NCI-H2107 treated with DMSO at 0.1 percent for 48 hours (cell line): Measurements from ENCODE around the gene TMEM117.
"Not testable (repeated sequence)": the region's sequence is repeated elsewhere in the genome, so short reads cannot be mapped to it uniquely, and the experiment has no call there.

ENCODE experiments used
- DNase-seq: peaks from one replicate; lab custom pipeline; 2025; ENCODE audit not compliant: unreplicated experiment; lab: John Stamatoyannopoulos, UW

TMEM117 gene

GRCh38 chr12:44193281-44193680, 357.4 kb downstream of the TMEM117 start:
- DNase-seq, result no peak

- not testable (repeated sequence) for DNase-seq
Measured at GRCh38 chr12:44195719-44196118, 359.8 kb downstream of the TMEM117 start.

- DNase-seq, result no peak
Measured at GRCh38 chr12:44206045-44206444, 370.2 kb downstream of the TMEM117 start.

GRCh38 chr12:44217146-44217883, 381.4 kb downstream of the TMEM117 start:
- no peak for DNase-seq

- DNase-seq, result no peak
Measured at GRCh38 chr12:44223736-44224135, 387.9 kb downstream of the TMEM117 start.

GRCh38 chr12:44224399-44225148, 388.7 kb downstream of the TMEM117 start:
- DNase-seq, result no peak

- no peak for DNase-seq
Measured at GRCh38 chr12:44225149-44225510, 389.2 kb downstream of the TMEM117 start.

GRCh38 chr12:44227616-44228015, 391.7 kb downstream of the TMEM117 start:
- no peak for DNase-seq

- no peak for DNase-seq
Measured at GRCh38 chr12:44229846-44230245, 394.0 kb downstream of the TMEM117 start.

GRCh38 chr12:44235674-44236073, 399.8 kb downstream of the TMEM117 start:
- no peak for DNase-seq

- no peak for DNase-seq
Measured at GRCh38 chr12:44240186-44240585, 404.3 kb downstream of the TMEM117 start.

- no peak for DNase-seq
Measured at GRCh38 chr12:44245932-44246331, 410.1 kb downstream of the TMEM117 start.

GRCh38 chr12:44246482-44247105, 410.7 kb downstream of the TMEM117 start:
- DNase-seq, result no peak

- DNase-seq, result no peak
Measured at GRCh38 chr12:44247588-44247987, 411.7 kb downstream of the TMEM117 start.

- DNase-seq, result no peak
Measured at GRCh38 chr12:44248436-44248835, 412.6 kb downstream of the TMEM117 start.

GRCh38 chr12:44250440-44250839, 414.6 kb downstream of the TMEM117 start:
- DNase-seq, result not testable (repeated sequence)

- DNase-seq, result no peak
Measured at GRCh38 chr12:44253338-44253856, 417.5 kb downstream of the TMEM117 start.

GRCh38 chr12:44258246-44258645, 422.4 kb downstream of the TMEM117 start:
- DNase-seq, result no peak

GRCh38 chr12:44259890-44260289, 424.0 kb downstream of the TMEM117 start:
- no peak for DNase-seq

- DNase-seq, result no peak
Measured at GRCh38 chr12:44260581-44260980, 424.7 kb downstream of the TMEM117 start.

- DNase-seq, result no peak
Measured at GRCh38 chr12:44285321-44285960, 449.6 kb downstream of the TMEM117 start.
